Mesendoderm (in vitro differentiated cells): ENCODE results near the gene GNAI2.
"Not testable (repeated sequence)": the region's sequence is repeated elsewhere in the genome, so short reads cannot be mapped to it uniquely, and the experiment has no call there.

Source experiments
- DNase-seq: peaks from one replicate; pipeline ENCODE4 v3.0.0; 2013
- H2AK5ac ChIP-seq: 2 replicates; pipeline ENCODE4 v1.6.1; 2013; ENCODE audit warnings: low read length, inconsistent platforms
- H2BK120ac ChIP-seq: 2 replicates; pipeline ENCODE4 v1.6.1; 2013; ENCODE audit warnings: low read depth, mild to moderate bottlenecking, low read length, moderate library complexity, mixed read lengths
- H2BK15ac ChIP-seq: replicated peaks from 2 replicates; pipeline ENCODE4 v1.6.1; 2013; ENCODE audit warnings: low read depth, mild to moderate bottlenecking, moderate library complexity
- H2BK5ac ChIP-seq: 2 replicates; pipeline ENCODE4 v1.6.1; 2013; ENCODE audit warnings: low read length, inconsistent platforms
- H3K18ac ChIP-seq: 2 replicates; pipeline ENCODE4 v1.6.1; 2013; ENCODE audit warnings: mild to moderate bottlenecking, low read length, mixed read lengths
- H3K23ac ChIP-seq: one replicate; pipeline ENCODE4 v1.6.1; 2013; ENCODE audit warnings: low read length
- H3K27ac ChIP-seq: 2 replicates; pipeline ENCODE4 v1.5.1; 2013; ENCODE audit warnings: low read depth, mild to moderate bottlenecking, inconsistent platforms, low read length, moderate library complexity
- H3K27me3 ChIP-seq: 2 replicates; pipeline ENCODE4 v1.6.1; 2013; ENCODE audit warnings: low read length, control low read depth, mild to moderate bottlenecking, inconsistent platforms; ENCODE audit not compliant: insufficient read depth, poor library complexity
- H3K36me3 ChIP-seq: 2 replicates; pipeline ENCODE4 v1.6.1; 2013; ENCODE audit warnings: low read length, inconsistent platforms; ENCODE audit not compliant: control insufficient read depth, insufficient read depth
- H3K4ac ChIP-seq: one replicate; pipeline ENCODE4 v1.6.1; 2013; ENCODE audit warnings: low read depth, mild to moderate bottlenecking, low read length, moderate library complexity
- H3K4me1 ChIP-seq: 2 replicates; pipeline ENCODE4 v1.6.1; 2013; ENCODE audit warnings: low read depth, low read length, inconsistent platforms; ENCODE audit not compliant: control insufficient read depth
- H3K4me2 ChIP-seq: 2 replicates; pipeline ENCODE4 v1.6.1; 2013; ENCODE audit warnings: low read length
- H3K4me3 ChIP-seq: 2 replicates; pipeline ENCODE4 v1.5.1; 2013; ENCODE audit warnings: mild to moderate bottlenecking, low read length
- H3K56ac ChIP-seq: one replicate; pipeline ENCODE4 v1.6.1; 2013; ENCODE audit warnings: low read length
- H3K79me1 ChIP-seq: 2 replicates; pipeline ENCODE4 v1.6.1; 2013; ENCODE audit warnings: low read length, inconsistent platforms
- H3K79me2 ChIP-seq: 2 replicates; pipeline ENCODE4 v1.6.1; 2013; ENCODE audit warnings: mild to moderate bottlenecking, low read length; ENCODE audit not compliant: control insufficient read depth, insufficient read depth
- H3K9ac ChIP-seq: 2 replicates; pipeline ENCODE4 v1.6.1; 2013; ENCODE audit warnings: low read length, inconsistent platforms
- H4K5ac ChIP-seq: one replicate; pipeline ENCODE4 v1.6.1; 2013; ENCODE audit warnings: low read length
- H4K8ac ChIP-seq: one replicate; pipeline ENCODE4 v1.6.1; 2013; ENCODE audit warnings: low read depth, mild to moderate bottlenecking, control low read depth, low read length, moderate library complexity
- WGBS: extraction: QIAGEN DNeasy Blood & Tissue Kit; methylation state at CpG from one replicate; pipeline ENCODE4 v1.1.7; 2013; ENCODE audit warnings: low lambda C conversion rate, missing lambda C conversion rate; ENCODE audit not compliant: insufficient coverage; ENCODE audit errors: extremely low coverage; 5-methylcytosine and 5-hydroxymethylcytosine counted together

The GNAI2 gene

GRCh38 chr3:50278880-50279224 lies 42.8 kb downstream of the GNAI2 start, which contains the start of gene LSMEM2:
LSMEM2 (plus strand) TSS chr3:50279087; CDS start chr3:50279114, 27 bp downstream.
- no peak within 1 kb of the TSS for H3K27ac ChIP-seq
- H3K4me1 ChIP-seq, result no peaks in the 10 kb centered on the region
- no peak within 1 kb of the TSS for H3K4me2 ChIP-seq
- H3K27me3 ChIP-seq, result peaks cover 11% of the 10 kb centered on the region
- no peaks in the 10 kb centered on the region for H3K79me1 ChIP-seq
- no peak within 1 kb of the TSS for H3K18ac ChIP-seq
- H3K4ac ChIP-seq, result no peak within 1 kb of the TSS
- H2BK5ac ChIP-seq, result no peak within 1 kb of the TSS
- WGBS, result no CpG with 5 or more reads among the region's 2 CpGs
- H3K36me3 ChIP-seq, result no peaks in the 10 kb centered on the region
- no peak within 1 kb of the TSS for H2BK15ac ChIP-seq
- H3K9ac ChIP-seq, result no peak within 1 kb of the TSS
- no peak within 1 kb of the TSS for H3K4me3 ChIP-seq
- H4K8ac ChIP-seq, result no peak within 1 kb of the TSS
- H3K23ac ChIP-seq, result no peak within 1 kb of the TSS
- H2BK120ac ChIP-seq, result no peak within 1 kb of the TSS
- DNase-seq, result no peak
- H2AK5ac ChIP-seq, result no peak within 1 kb of the TSS
- no peak within 1 kb of the TSS for H3K56ac ChIP-seq
- no peak within 1 kb of the TSS for H4K5ac ChIP-seq
- H3K79me2 ChIP-seq, result no peaks in the 10 kb centered on the region

GRCh38 chr3:50279255-50280016 lies 43.4 kb downstream of the GNAI2 start:
- no peak overlapping the region for H3K4me3 ChIP-seq
- H2BK120ac ChIP-seq, result no peak overlapping the region
- no peaks in the 10 kb centered on the region for H3K79me1 ChIP-seq
- no CpG with 5 or more reads among the region's 8 CpGs for WGBS
- H3K4ac ChIP-seq, result no peak overlapping the region
- no peak overlapping the region for H3K9ac ChIP-seq
- no peak overlapping the region for H4K8ac ChIP-seq
- no peaks in the 10 kb centered on the region for H3K36me3 ChIP-seq
- DNase-seq, result no peak
- no peak overlapping the region for H3K18ac ChIP-seq
- no peaks in the 10 kb centered on the region for H3K4me1 ChIP-seq
- no peak overlapping the region for H3K27ac ChIP-seq
- H2BK5ac ChIP-seq, result no peak overlapping the region
- no peak overlapping the region for H3K56ac ChIP-seq
- no peak overlapping the region for H4K5ac ChIP-seq
- H3K23ac ChIP-seq, result no peak overlapping the region
- peaks cover 11% of the 10 kb centered on the region for H3K27me3 ChIP-seq
- no peak overlapping the region for H2AK5ac ChIP-seq
- H3K4me2 ChIP-seq, result no peak overlapping the region
- H2BK15ac ChIP-seq, result no peak overlapping the region
- H3K79me2 ChIP-seq, result no peaks in the 10 kb centered on the region

- H3K4me1 ChIP-seq, H3K27me3 ChIP-seq, H3K4ac ChIP-seq, H3K9ac ChIP-seq, H3K4me3 ChIP-seq, H2BK120ac ChIP-seq, H4K8ac ChIP-seq, H3K18ac ChIP-seq, H3K23ac ChIP-seq, H2BK15ac ChIP-seq, H3K79me2 ChIP-seq, H3K79me1 ChIP-seq, H4K5ac ChIP-seq, H3K27ac ChIP-seq, DNase-seq, H3K56ac ChIP-seq, H3K36me3 ChIP-seq, H3K4me2 ChIP-seq, H2AK5ac ChIP-seq, H2BK5ac ChIP-seq: not testable (repeated sequence)
- no CpG with 5 or more reads among the region's 6 CpGs for WGBS
Observed at GRCh38 chr3:50284121-50284520, 48.1 kb downstream of the GNAI2 start.

- Histone ChIP-seq H3K9ac (no peak overlapping the region), H3K36me3 (peaks cover 15% of the 10 kb centered on the region), H3K4me3 (no peak overlapping the region), H3K27ac (no peak overlapping the region), H4K5ac (no peak overlapping the region), H3K4me2 (no peak overlapping the region), H2BK5ac (no peak overlapping the region), H3K27me3 (no peaks in the 10 kb centered on the region), H2BK15ac (no peak overlapping the region), H3K4ac (no peak overlapping the region), H2AK5ac (no peak overlapping the region), H3K23ac (no peak overlapping the region), H2BK120ac (no peak overlapping the region), H3K79me1 (peaks cover 13% of the 10 kb centered on the region), H3K18ac (no peak overlapping the region), H3K56ac (no peak overlapping the region), H4K8ac (no peak overlapping the region), H3K79me2 (peaks cover 11% of the 10 kb centered on the region), H3K4me1 (no peaks in the 10 kb centered on the region)
- DNase-seq, result no peak
- WGBS, result no CpG with 5 or more reads among the region's 28 CpGs
Observed at GRCh38 chr3:50286322-50287227, 50.6 kb downstream of the GNAI2 start.

GRCh38 chr3:50287262-50287661 lies 51.3 kb downstream of the GNAI2 start:
- DNase-seq, result no peak
- Histone ChIP-seq H2BK15ac (no peak overlapping the region), H4K5ac (no peak overlapping the region), H3K4me3 (no peak overlapping the region), H3K18ac (no peak overlapping the region), H4K8ac (no peak overlapping the region), H2BK120ac (no peak overlapping the region), H3K79me2 (peaks cover 14% of the 10 kb centered on the region), H2BK5ac (no peak overlapping the region), H3K27me3 (no peaks in the 10 kb centered on the region), H3K9ac (no peak overlapping the region), H3K4me1 (no peaks in the 10 kb centered on the region), H3K23ac (no peak overlapping the region), H3K27ac (no peak overlapping the region), H3K4ac (no peak overlapping the region), H3K36me3 (peaks cover 15% of the 10 kb centered on the region), H3K4me2 (no peak overlapping the region), H2AK5ac (no peak overlapping the region), H3K79me1 (peaks cover 15% of the 10 kb centered on the region), H3K56ac (no peak overlapping the region)
- no CpG with 5 or more reads among the region's 1 CpG for WGBS
